A673 (cell line): Measurements from ENCODE around the gene RELN.

Source experiments
- CTCF ChIP-seq: fragments of 300-800, 200-600 bp; sonication (generic); conservative IDR thresholded peaks from 2 replicates; pipeline ENCODE4 v1.5.1; 2017; ENCODE audit warnings: low read depth, mild to moderate bottlenecking, antibody characterized with exemption, low read length, moderate library complexity, mixed read lengths
- EZH2 ChIP-seq: fragments of 200-600 bp; sonication (generic); IDR thresholded peaks from 2 replicates; pipeline ENCODE4 v1.6.1; 2017; ENCODE audit warnings: borderline replicate concordance, low read depth, mild to moderate bottlenecking, mixed read lengths, antibody characterized with exemption, low read length; ENCODE audit not compliant: poor library complexity, severe bottlenecking

DNA sequence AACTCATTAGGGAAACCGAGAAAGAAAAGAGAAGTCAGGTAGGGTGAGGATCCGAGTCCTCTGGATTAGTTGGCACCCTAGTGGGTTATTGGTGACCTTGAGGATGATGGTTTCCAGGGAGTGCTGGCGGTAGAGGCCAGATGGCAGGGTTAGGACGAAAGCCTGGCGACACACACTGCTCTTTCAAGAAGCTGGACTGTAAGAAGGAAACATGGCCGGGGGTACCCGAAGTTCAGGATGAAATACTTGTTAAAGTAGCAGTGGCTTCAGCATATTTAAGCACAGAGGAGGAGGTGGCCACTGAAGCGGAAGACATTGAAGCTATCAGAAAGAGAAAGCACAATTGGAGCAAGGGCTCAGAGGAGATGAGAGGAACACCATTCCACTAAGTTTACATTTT, 224.6 kb downstream of the RELN start:
- no peak for TF ChIP-seq CTCF
- TF ChIP-seq EZH2, result no peak
